Endothelial cell of umbilical vein (primary cell): Measurements from ENCODE around the gene RAB3C. TPM values are rescaled to one million over a fixed set of nuclear protein-coding genes. Genes with fewer than 3 reads are reported as not detected.

Experiments
- BruUV-seq: library from RNA; stranded (reverse); fragments of 400-500 nt; replicated peaks from 2 replicates; lab custom pipeline; 2021; lab: Mats Ljungman, UMichigan
- CTCF ChIA-PET: fragments of 300-600, 350-600 bp; sonication (Branson Sonifier 250); formaldehyde crosslinking; loops from one replicate; lab custom pipeline; 2021; ENCODE audit warnings: antibody characterized with exemption, inconsistent platforms; lab: Charles Lee
- POLR2A ChIA-PET: fragments of 300-600, 350-600 bp; sonication (Branson Sonifier 250); formaldehyde crosslinking; loops from one replicate; lab custom pipeline; 2021; ENCODE audit warnings: antibody characterized with exemption, inconsistent platforms; lab: Charles Lee
- DNase-seq: peaks from one replicate; pipeline ENCODE4 v3.0.0-alpha.2; 2011; ENCODE audit warnings: low read depth, low spot score
- FAIRE-seq: peaks from 2 replicates; lab custom pipeline; 2011; peaks lifted over from hg19 to GRCh38; lab: Jason Lieb, UNC
- H2AFZ ChIP-seq: 2 replicates; pipeline ENCODE4 v1.6.0; 2012; ENCODE audit warnings: low read depth, low read length, control low read depth, inconsistent platforms
- H3K27ac ChIP-seq: 2 replicates; pipeline ENCODE4 v1.5.1; 2011; ENCODE audit warnings: low read depth, mild to moderate bottlenecking, control low read depth, low read length, moderate library complexity; ENCODE audit not compliant: insufficient read depth
- H3K27me3 ChIP-seq, 2 experiments: 2 replicates each; pipeline versions ENCODE4 v1.6.0 to v1.6.1; 2011; ENCODE audit warnings: low read length in 2 of 2, mixed read lengths in 1 of 2; ENCODE audit not compliant: control insufficient read depth in 2 of 2, insufficient read depth in 2 of 2
- H3K36me3 ChIP-seq, 2 experiments: 2 replicates in 1 of 2; 3 replicates in 1 of 2; pipeline ENCODE4 v1.5.1; 2011; ENCODE audit warnings: low read length in 2 of 2, mild to moderate bottlenecking in 1 of 2, moderate library complexity in 1 of 2; ENCODE audit not compliant: control insufficient read depth in 2 of 2, insufficient read depth in 2 of 2; ENCODE audit errors: extremely low read depth in 1 of 2
- H3K4me1 ChIP-seq: 3 replicates; pipeline ENCODE4 v1.5.1; 2011; ENCODE audit warnings: mild to moderate bottlenecking, low read length; ENCODE audit not compliant: control insufficient read depth, insufficient read depth; ENCODE audit errors: extremely low read depth
- H3K4me2 ChIP-seq: 2 replicates; pipeline ENCODE4 v1.6.1; 2011; ENCODE audit warnings: low read length, control low read depth, mixed read lengths; ENCODE audit not compliant: insufficient read depth
- H3K4me3 ChIP-seq, 3 experiments: fragments of 200-600 bp in 1 of 3; sonication (generic), shearing (Covaris generic) in 1 of 3; replicated peaks in 1 of 3; 2 replicates each; pipeline ENCODE4 v1.5.1; 2011 to 2016; ENCODE audit warnings: control low read depth in 3 of 3, low read length in 3 of 3, mild to moderate bottlenecking in 2 of 3, inconsistent platforms in 1 of 3, low read depth in 1 of 3, moderate library complexity in 1 of 3; ENCODE audit not compliant: insufficient read depth in 1 of 3
- H3K79me2 ChIP-seq: 2 replicates; pipeline ENCODE4 v1.6.0; 2012; ENCODE audit warnings: low read length, inconsistent platforms; ENCODE audit not compliant: control insufficient read depth, insufficient read depth
- H3K9ac ChIP-seq: replicated peaks from 2 replicates; pipeline ENCODE3; 2011; ENCODE audit warnings: low read length, control low read depth; ENCODE audit not compliant: insufficient read depth; ENCODE audit errors: extremely low read depth
- H3K9me1 ChIP-seq: replicated peaks from 3 replicates; pipeline ENCODE4 v1.6.0; 2011; ENCODE audit warnings: mild to moderate bottlenecking, low read length; ENCODE audit not compliant: control insufficient read depth, insufficient read depth; ENCODE audit errors: extremely low read depth
- H3K9me3 ChIP-seq: replicated peaks from 2 replicates; pipeline ENCODE4 v1.5.1; 2012; ENCODE audit warnings: low read length, inconsistent platforms; ENCODE audit not compliant: control insufficient read depth, insufficient read depth
- H4K20me1 ChIP-seq: replicated peaks from 2 replicates; pipeline ENCODE3; 2011; ENCODE audit warnings: mild to moderate bottlenecking, low read length; ENCODE audit not compliant: control insufficient read depth, insufficient read depth; ENCODE audit errors: extremely low read depth
- EZH2 ChIP-seq: IDR thresholded peaks from 2 replicates; pipeline ENCODE4 v1.6.1; 2012; ENCODE audit warnings: borderline replicate concordance, low read depth, mild to moderate bottlenecking, moderate library complexity, low read length, inconsistent platforms; ENCODE audit not compliant: severe bottlenecking
- FOS ChIP-seq: IDR thresholded peaks from 2 replicates; pipeline ENCODE4 v1.6.1; 2011; ENCODE audit warnings: mild to moderate bottlenecking, low read length, moderate library complexity, borderline replicate concordance; ENCODE audit not compliant: insufficient read depth
- GATA2 ChIP-seq: IDR thresholded peaks from 2 replicates; pipeline ENCODE4 v1.7.0; 2011; ENCODE audit warnings: low read depth, mild to moderate bottlenecking, moderate library complexity, mixed read lengths, low read length; ENCODE audit not compliant: insufficient read length, insufficient read depth
- JUN ChIP-seq: IDR thresholded peaks from 2 replicates; pipeline ENCODE4 v1.6.1; 2011; ENCODE audit warnings: borderline replicate concordance, low read depth; ENCODE audit not compliant: insufficient read length, insufficient read depth
- MYC ChIP-seq: IDR thresholded peaks from one replicate; pipeline ENCODE4 v1.6.1; 2011; ENCODE audit warnings: mild to moderate bottlenecking, low read depth, low read length
- POLR2A ChIP-seq: IDR thresholded peaks from 2 replicates; pipeline ENCODE4 v1.6.1; 2012; ENCODE audit warnings: low read depth, mild to moderate bottlenecking, control low read depth, low read length
- POLR2AphosphoS5 ChIP-seq: IDR thresholded peaks from 2 replicates; pipeline ENCODE4 v1.6.1; 2012; ENCODE audit warnings: low read depth, mild to moderate bottlenecking, control low read depth, low read length, moderate library complexity; ENCODE audit not compliant: insufficient read depth
- dilution Hi-C: fragments of 300-500 bp; cut with MboI; formaldehyde crosslinking; loops from one replicate; pipeline ENCODE4 v1.15.0; 2019; ENCODE audit warnings: low sequenced_read_pairs; ENCODE audit not compliant: extremely low pct_ligation_motif_present
- intact Hi-C: fragments of 100-400 bp; cut with micrococcal nuclease; formaldehyde crosslinking; loops from one replicate; pipeline ENCODE4 v1.10.0; 2022
- polyA plus RNA-seq, 4 experiments: library from polyadenylated mRNA; depleted of rRNA in 3 of 4; stranded (reverse) in 3 of 4; unstranded in 1 of 4; fragments of >200 nt; gene quantifications; 2 replicates each; pipeline versions ENCODE4 v1.2.1 to v1.2.3, GENCODE V29; 2011 to 2012; ENCODE audit warnings: missing spikeins in 1 of 4
- total RNA-seq: library from RNA; stranded (reverse); gene quantifications from 2 replicates; pipeline ENCODE4 v1.2.3, GENCODE V29; 2021
- TF ChIP-seq, protein P1 (sequence below), 2 donors: IDR thresholded peaks; 1 replicate in 1 of 2; 2 replicates in 1 of 2; pipeline ENCODE4 v1.5.1; 2011; ENCODE audit warnings: low read length in 2 of 2, mild to moderate bottlenecking in 2 of 2, moderate library complexity in 2 of 2, control low read depth in 1 of 2, inconsistent platforms in 1 of 2, low read depth in 1 of 2; ENCODE audit not compliant: insufficient read depth in 1 of 2; ENCODE audit errors: extremely low read depth in 1 of 2
- TF ChIP-seq, protein P2 (sequence below): IDR thresholded peaks from 2 replicates; pipeline ENCODE4 v1.6.1; 2011; ENCODE audit not compliant: insufficient read depth, insufficient read length

Gene RAB3C
- total and polyA plus RNA-seq, 2 donors (not counting 3 experiments of a cell fraction or from before 2014, with no cell fraction given), result 0.04 to 0.66 TPM

DNA sequence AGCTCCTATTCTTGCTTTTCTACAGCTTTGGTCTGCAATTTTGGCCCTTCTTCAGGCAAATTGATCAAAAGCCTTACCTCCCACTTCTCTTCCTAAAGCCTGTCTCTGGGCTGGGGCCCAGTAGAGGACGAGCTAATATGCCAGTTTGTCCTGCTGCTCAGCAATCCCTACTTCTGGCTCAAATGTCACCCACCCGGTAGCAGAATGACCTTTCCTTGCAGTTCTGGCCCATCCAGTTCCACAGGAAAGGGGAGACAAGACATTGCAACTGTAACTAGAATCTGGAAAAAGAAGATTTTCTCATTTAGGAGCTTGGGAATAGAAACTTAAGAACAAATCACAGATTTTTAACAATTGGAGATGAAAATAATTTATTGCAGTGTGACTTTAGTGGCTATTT is 261.5 kb downstream of the RAB3C start:
- no peak overlapping the region for H2AFZ ChIP-seq
- no peaks in the 10 kb centered on the region for H4K20me1 ChIP-seq
- no peaks in the 10 kb centered on the region for H3K36me3 ChIP-seq
- H3K4me3 ChIP-seq, result no peak overlapping the region
- dilution Hi-C loops, result no loop called here
- intact Hi-C loops, result no loop called here
- no peak overlapping the region for H3K27ac ChIP-seq
- BruUV-seq, result no TSS peak
- TF ChIP-seq JUN (no peak), EZH2 (no peak), FOS (no peak), POLR2A (no peak), POLR2AphosphoS5 (no peak), GATA2 (no peak), MYC (no peak)
- TF ChIP-seq, protein P1, sequence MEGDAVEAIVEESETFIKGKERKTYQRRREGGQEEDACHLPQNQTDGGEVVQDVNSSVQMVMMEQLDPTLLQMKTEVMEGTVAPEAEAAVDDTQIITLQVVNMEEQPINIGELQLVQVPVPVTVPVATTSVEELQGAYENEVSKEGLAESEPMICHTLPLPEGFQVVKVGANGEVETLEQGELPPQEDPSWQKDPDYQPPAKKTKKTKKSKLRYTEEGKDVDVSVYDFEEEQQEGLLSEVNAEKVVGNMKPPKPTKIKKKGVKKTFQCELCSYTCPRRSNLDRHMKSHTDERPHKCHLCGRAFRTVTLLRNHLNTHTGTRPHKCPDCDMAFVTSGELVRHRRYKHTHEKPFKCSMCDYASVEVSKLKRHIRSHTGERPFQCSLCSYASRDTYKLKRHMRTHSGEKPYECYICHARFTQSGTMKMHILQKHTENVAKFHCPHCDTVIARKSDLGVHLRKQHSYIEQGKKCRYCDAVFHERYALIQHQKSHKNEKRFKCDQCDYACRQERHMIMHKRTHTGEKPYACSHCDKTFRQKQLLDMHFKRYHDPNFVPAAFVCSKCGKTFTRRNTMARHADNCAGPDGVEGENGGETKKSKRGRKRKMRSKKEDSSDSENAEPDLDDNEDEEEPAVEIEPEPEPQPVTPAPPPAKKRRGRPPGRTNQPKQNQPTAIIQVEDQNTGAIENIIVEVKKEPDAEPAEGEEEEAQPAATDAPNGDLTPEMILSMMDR (IDR thresholded peaks at IDR 0.05; ENCODE audit: extremely low read depth in 1 of 2, insufficient read depth in 1 of 2, low read depth in 1 of 2, low read length in 2 of 2), result no peak
- TF ChIP-seq, protein P2, sequence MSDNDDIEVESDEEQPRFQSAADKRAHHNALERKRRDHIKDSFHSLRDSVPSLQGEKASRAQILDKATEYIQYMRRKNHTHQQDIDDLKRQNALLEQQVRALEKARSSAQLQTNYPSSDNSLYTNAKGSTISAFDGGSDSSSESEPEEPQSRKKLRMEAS, result no peak
- POLR2A ChIA-PET, result no interaction called here
- no peaks in the 10 kb centered on the region for H3K9me1 ChIP-seq
- H3K9ac ChIP-seq, result no peak overlapping the region
- no peak overlapping the region for H3K4me2 ChIP-seq
- no peak for DNase-seq
- H3K79me2 ChIP-seq, result no peaks in the 10 kb centered on the region
- H3K9me3 ChIP-seq, result no peaks in the 10 kb centered on the region
- FAIRE-seq, result no peak
- no peaks in the 10 kb centered on the region for H3K4me1 ChIP-seq
- peaks cover 0 to 4% of the 10 kb centered on the region in 2 experiments for H3K27me3 ChIP-seq
- CTCF ChIA-PET, result interaction anchor here (0.8 to 1.0 kb wide), 2 partner anchors 9 to 27 kb away, joined by 3 read pairs; no protein-coding TSS in a partner anchor
